ENCODE data around the gene NAV3. TPM values are rescaled to one million over a fixed set of nuclear protein-coding genes. Genes with fewer than 3 reads are reported as not detected.

Gene NAV3
- total RNA-seq, 4 donors from 2014 or later: 4.6 to 10.7 (median 6.6) TPM

- no peak for ATAC-seq
- H3K36me3 ChIP-seq: no peaks in the 10 kb centered on the region
- H3K27ac ChIP-seq: no peak overlapping the region
- H3K27me3 ChIP-seq: no peaks in the 10 kb centered on the region
- TF ChIP-seq POLR2A (IDR thresholded peaks at IDR 0.05) (no peak), POLR2AphosphoS5 (IDR thresholded peaks at IDR 0.05) (no peak)
- TF ChIP-seq, protein P1, sequence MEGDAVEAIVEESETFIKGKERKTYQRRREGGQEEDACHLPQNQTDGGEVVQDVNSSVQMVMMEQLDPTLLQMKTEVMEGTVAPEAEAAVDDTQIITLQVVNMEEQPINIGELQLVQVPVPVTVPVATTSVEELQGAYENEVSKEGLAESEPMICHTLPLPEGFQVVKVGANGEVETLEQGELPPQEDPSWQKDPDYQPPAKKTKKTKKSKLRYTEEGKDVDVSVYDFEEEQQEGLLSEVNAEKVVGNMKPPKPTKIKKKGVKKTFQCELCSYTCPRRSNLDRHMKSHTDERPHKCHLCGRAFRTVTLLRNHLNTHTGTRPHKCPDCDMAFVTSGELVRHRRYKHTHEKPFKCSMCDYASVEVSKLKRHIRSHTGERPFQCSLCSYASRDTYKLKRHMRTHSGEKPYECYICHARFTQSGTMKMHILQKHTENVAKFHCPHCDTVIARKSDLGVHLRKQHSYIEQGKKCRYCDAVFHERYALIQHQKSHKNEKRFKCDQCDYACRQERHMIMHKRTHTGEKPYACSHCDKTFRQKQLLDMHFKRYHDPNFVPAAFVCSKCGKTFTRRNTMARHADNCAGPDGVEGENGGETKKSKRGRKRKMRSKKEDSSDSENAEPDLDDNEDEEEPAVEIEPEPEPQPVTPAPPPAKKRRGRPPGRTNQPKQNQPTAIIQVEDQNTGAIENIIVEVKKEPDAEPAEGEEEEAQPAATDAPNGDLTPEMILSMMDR (IDR thresholded peaks at IDR 0.05): no peak
- H3K4me1 ChIP-seq: no peaks in the 10 kb centered on the region
- WGBS, 2 donors (ENCODE audit: low coverage in 1 of 2): 79 to 81% methylated on average over 3 of the region's 3 CpGs
- H3K9me3 ChIP-seq: no peaks in the 10 kb centered on the region
- no peak overlapping the region for H3K4me3 ChIP-seq
These were observed 48.2 kb downstream of the NAV3 start for GRCh38 chr12:77878901-77879300.

DNA sequence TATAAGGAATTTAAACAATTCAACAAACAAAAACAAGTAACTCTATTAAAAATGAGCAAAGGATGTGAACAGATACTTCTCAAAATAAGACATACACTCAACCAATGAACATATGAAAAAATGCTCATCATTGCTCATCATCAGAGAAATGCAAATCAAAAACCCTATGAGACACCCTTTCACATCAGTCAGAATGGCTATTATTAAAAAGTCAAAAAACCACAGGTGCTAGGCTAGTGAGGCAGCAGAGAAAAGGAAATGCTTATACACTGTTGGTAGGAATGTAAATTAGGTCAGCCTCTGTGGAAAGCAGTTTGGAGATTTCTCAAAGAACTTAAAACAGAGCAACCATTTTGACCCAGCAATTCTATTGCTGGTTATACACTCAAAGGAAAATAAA lies 52.0 kb downstream of the NAV3 start:
- Histone ChIP-seq H3K4me3 (no peak overlapping the region), H3K9me3 (no peaks in the 10 kb centered on the region), H3K36me3 (no peaks in the 10 kb centered on the region), H3K4me1 (no peaks in the 10 kb centered on the region), H3K27me3 (no peaks in the 10 kb centered on the region), H3K27ac (no peak overlapping the region)
- TF ChIP-seq POLR2AphosphoS5 (IDR thresholded peaks at IDR 0.05) (no peak), POLR2A (IDR thresholded peaks at IDR 0.05) (no peak), EP300 (IDR thresholded peaks at IDR 0.05) (no peak)
- TF ChIP-seq, protein P1 (IDR thresholded peaks at IDR 0.05): no peak
- ATAC-seq: no peak

DNA sequence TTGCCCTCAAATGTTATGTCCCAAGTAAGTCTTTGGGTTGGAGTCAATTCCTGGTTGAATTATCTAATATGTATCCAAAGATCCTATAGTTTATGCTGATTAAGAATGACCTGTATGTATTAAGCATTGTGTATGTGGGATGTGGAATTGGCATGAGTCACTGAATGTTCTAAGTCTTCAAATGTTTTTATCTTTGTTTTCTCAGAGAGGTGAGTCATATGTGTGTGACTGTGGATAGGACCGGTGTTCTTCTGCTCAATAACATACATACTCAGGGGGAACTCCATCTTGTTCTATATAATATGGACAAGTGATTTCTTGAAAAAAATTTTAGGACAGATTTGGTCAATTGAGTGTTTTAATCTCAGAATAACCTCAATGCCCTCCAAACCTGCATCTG lies 57.9 kb downstream of the NAV3 start:
- Histone ChIP-seq H3K4me1 (no peaks in the 10 kb centered on the region), H3K4me3 (no peak overlapping the region), H3K27ac (no peak overlapping the region), H3K27me3 (no peaks in the 10 kb centered on the region), H3K9me3 (no peaks in the 10 kb centered on the region), H3K36me3 (no peaks in the 10 kb centered on the region)
- 40 to 91% methylated on average over 1 of the region's 1 CpG for WGBS, 2 donors (ENCODE audit: low coverage in 1 of 2)
- TF ChIP-seq, protein P1 (IDR thresholded peaks at IDR 0.05): no peak
- no peak for TF ChIP-seq EP300 (IDR thresholded peaks at IDR 0.05)
- no peak for TF ChIP-seq POLR2AphosphoS5 (IDR thresholded peaks at IDR 0.05)
- TF ChIP-seq POLR2A (IDR thresholded peaks at IDR 0.05): no peak
- ATAC-seq: no peak

- Histone ChIP-seq H3K4me1 (no peaks in the 10 kb centered on the region), H3K27ac (no peak overlapping the region), H3K36me3 (no peaks in the 10 kb centered on the region), H3K9me3 (no peaks in the 10 kb centered on the region), H3K4me3 (no peak overlapping the region), H3K27me3 (no peaks in the 10 kb centered on the region)
- 41 to 50% methylated on average over 2 to 3 of the region's 3 CpGs for WGBS, 2 donors (ENCODE audit: low coverage in 1 of 2)
- TF ChIP-seq, protein P1 (IDR thresholded peaks at IDR 0.05): no peak
- no peak for TF ChIP-seq POLR2AphosphoS5 (IDR thresholded peaks at IDR 0.05)
- TF ChIP-seq POLR2A (IDR thresholded peaks at IDR 0.05): no peak
- ATAC-seq: no peak
These were observed 60.9 kb downstream of the NAV3 start for GRCh38 chr12:77891518-77892147.

DNA sequence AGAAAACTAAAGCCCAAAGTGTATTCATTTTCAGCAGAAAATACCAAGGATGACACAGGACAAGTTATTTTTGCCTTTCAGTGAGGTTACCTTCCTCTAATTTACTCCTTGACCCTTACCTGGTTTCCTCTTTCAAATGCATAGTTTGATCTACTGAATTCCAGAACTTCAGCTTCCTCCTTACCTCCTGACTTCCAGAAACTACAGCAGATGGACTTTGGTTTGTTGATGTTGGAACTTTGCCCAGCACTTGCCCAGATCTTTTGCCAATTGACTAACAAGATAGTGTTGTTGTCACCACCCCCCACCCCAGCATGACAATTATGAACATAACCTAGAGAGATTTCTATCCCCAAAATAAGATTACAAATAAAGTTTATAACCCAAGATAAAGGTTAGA lies 63.2 kb downstream of the NAV3 start:
- ATAC-seq: no peak
- H3K9me3 ChIP-seq: no peaks in the 10 kb centered on the region
- H3K4me3 ChIP-seq: no peak overlapping the region
- TF ChIP-seq EP300 (IDR thresholded peaks at IDR 0.05) (no peak), POLR2A (IDR thresholded peaks at IDR 0.05) (no peak), POLR2AphosphoS5 (IDR thresholded peaks at IDR 0.05) (no peak)
- TF ChIP-seq, protein P1 (IDR thresholded peaks at IDR 0.05): no peak
- H3K27ac ChIP-seq: no peak overlapping the region
- H3K4me1 ChIP-seq: no peaks in the 10 kb centered on the region
- no peaks in the 10 kb centered on the region for H3K36me3 ChIP-seq
- no peaks in the 10 kb centered on the region for H3K27me3 ChIP-seq

All from gastroesophageal sphincter (tissue), 4 donors.